HG02571 (cell line): ENCODE data around the gene AKAP1.

Source experiments
- ATAC-seq: cut with Tn5 transposase; IDR thresholded peaks from one replicate; pipeline ENCODE4 v1.9.1; 2021; ENCODE audit warnings: mild to moderate bottlenecking, moderate library complexity; ENCODE audit not compliant: unreplicated experiment

The AKAP1 gene

DNA sequence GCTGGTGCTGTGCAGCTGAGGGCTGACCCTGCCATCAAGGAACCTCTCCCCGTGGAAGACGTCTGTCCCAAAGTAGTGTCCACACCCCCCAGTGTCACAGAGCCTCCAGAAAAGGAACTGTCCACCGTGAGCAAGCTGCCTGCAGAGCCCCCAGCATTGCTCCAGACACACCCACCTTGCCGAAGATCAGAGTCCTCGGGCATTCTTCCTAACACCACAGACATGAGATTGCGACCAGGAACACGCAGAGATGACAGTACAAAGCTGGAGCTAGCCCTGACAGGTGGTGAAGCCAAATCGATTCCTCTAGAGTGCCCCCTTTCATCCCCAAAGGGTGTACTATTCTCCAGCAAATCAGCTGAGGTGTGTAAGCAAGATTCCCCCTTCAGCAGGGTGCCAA lies 20.5 kb downstream of the AKAP1 start:
- ATAC-seq = no peak

DNA sequence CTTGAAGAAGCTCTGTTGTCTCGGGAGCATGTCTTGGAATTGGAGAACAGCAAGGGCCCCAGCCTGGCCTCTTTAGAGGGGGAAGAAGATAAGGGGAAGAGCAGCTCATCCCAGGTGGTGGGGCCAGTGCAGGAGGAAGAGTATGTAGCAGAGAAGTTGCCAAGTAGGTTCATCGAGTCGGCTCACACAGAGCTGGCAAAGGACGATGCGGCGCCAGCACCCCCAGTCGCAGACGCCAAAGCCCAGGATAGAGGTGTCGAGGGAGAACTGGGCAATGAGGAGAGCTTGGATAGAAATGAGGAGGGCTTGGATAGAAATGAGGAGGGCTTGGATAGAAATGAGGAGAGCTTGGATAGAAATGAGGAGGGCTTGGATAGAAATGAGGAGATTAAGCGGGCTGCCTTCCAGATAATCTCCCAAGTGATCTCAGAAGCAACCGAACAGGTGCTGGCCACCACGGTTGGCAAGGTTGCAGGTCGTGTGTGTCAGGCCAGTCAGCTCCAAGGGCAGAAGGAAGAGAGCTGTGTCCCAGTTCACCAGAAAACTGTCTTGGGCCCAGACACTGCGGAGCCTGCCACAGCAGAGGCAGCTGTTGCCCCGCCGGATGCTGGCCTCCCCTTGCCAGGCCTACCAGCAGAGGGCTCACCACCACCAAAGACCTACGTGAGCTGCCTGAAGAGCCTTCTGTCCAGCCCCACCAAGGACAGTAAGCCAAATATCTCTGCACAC lies 21.2 kb downstream of the AKAP1 start:
- no peak for ATAC-seq

DNA sequence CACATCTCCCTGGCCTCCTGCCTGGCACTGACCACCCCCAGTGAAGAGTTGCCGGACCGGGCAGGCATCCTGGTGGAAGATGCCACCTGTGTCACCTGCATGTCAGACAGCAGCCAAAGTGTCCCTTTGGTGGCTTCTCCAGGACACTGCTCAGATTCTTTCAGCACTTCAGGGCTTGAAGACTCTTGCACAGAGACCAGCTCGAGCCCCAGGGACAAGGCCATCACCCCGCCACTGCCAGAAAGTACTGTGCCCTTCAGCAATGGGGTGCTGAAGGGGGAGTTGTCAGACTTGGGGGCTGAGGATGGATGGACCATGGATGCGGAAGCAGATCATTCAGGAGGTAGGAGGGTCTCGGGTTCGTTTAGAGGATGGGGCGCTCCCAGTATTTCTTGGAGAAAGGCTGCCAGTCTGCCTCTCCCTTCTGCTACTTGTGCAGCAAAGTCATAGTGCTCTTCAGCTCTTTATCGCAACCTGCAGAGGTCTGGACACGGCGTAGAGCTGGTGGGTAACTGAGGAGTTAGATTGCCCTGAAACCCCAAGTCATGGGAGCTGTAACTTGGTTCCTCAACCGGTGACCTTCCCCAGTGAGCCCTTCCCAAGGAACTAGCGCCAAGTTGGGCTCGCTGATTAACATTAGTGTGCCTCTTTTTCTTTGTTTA lies 21.9 kb downstream of the AKAP1 start:
- ATAC-seq = no peak

DNA sequence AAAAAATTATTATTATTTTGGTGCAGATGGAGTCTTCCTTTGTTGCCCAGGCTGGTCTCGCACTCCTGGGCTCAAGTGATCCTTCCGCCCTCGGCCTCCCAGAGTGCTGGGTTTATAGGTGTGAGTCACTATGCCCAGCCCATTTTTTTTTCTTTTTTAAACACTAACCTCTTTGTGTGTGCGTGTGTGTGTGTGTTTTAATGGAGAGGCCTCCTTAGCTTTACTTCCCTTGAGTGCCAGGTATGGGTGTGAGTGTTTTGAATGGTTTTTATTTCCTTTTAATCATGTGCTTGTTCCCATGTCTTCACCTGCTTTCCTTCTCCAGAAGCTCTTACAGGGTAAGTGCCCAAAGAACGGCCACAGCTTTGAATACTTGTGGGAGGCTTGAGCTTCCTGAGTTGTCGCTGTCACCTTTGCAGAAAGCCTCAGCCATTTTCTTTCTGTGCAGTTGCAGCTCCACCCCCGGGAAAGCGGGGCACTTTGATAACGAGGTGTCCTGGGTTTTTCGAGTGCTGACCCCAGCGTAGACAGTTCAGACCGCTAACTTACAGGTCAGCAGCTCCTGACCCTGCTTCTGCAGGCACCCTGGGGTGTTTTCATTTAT lies 22.6 kb downstream of the AKAP1 start:
- ATAC-seq = no peak

DNA sequence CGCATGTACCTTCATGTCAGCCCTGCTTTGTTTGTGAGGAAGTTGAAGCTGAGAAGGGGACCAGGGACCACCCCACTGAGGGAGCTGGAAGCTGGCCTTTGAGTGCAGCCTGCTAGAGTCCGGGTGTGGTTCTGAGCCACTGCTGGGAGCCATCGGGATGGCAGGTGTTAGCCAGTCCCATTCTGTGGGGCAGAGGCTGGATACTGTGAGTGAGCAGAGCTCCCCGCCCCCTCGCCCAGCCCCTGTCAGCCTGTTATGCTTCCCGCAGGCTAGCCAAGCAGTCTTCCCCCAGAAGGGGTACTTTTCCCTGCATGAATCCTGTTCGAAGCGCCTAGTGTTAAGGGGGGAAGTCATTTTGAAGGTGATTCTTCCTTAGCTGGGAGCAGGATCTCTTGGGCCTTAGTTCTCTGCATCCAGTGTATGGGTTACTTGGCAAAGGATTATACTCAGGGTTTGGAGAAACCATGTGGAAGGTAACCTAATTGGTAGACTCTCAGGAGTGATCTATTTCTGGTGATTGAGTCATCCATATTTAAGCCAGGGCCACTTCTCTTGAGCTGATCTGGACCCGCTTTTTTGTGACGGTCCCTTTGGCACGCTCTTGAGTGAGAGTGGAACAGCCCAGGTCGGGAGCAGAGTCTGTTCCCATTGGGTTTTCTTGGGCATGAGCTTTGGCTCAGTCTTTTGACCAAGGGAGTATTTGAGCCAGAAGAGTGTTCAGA lies 23.8 kb downstream of the AKAP1 start:
- ATAC-seq = no peak

DNA sequence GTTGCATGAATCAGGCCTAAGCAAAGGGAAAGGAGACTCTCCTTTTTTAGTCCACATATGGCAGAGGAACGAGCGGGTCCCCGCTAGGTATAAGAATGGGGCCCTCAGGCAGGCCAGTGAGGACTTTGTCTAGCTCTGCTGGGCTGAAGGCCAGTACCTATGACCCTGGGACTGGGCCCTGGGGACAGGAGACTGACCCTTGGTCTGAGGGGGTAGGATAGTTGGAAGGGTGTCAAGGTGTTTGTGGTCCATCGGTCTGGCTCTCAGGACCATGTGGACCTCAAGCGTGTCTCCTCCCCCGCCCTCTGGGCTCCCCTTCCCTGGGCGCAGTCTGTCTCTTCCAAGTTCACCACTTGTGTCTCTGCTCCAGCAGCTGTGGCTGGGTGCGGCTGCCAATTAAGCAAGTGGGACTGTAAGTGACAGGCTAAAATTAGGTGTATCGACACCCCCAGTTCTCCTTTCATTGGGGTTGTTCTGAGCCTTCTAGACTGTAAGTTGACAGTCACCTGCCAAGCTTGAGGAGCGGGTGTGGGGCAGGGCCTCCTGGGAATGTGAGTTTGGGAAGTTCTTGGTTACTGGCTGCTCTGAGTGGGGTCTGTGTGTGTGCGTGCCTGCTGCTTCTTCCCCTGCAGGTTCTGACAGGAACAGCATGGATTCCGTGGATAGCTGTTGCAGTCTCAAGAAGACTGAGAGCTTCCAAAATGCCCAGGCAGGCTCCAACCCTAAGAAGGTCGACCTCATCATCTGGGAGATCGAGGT lies 24.5 kb downstream of the AKAP1 start:
- no peak for ATAC-seq

DNA sequence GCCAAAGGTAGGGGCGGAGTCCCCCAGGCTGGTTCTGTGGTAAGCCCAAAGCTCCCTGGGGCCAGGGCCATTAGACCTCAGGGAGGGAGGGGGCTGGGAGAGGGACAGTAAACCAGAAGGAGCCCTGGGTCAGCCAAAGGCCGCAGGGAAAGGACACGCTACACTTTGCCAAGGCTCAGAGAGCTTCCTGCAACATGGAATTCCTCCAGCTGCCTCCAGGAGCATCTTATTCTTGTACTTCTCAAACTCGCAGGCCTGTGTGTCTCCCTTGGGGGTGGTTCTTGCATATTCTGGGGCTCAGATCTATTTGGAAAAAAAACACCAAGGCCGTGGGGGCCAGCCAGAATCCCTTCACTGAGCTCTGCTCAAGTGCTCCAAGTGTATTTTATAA lies 25.1 kb downstream of the AKAP1 start:
- ATAC-seq = no peak

DNA sequence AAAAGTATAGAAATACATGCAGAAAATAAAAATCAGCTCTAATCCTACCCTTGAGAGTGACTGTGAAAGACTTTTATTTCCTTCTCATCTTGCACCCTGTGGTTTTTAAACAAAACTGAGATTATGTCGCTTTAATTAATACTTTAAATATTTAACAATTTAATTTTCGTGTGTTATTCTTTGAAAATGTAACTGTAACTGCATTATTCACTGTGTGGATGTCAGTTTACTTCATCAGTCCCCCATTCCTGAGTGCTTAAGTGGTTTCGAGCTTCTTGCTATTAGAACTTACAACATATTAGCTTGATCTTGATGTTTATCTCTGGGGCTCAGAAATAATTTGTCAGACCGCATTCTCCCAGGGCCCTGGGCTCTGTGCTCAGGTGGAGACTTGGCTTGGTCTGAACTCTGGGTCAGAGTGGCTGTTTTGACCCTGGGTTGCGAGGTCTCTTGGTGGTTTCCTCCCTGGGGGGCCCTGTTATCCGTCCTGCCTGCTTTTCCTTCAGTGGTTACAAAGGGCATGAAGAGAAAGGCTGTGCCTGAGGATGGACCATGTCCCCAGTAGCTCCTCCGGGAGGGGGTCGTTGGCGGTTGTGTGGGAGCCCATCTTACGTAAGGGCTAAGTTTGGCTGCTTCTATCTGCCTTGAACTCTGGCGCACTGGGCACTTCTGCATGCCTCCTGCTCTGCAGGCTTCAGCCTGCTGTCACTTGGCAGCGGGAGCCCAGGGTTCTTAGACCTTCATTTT lies 25.7 kb downstream of the AKAP1 start:
- ATAC-seq = no peak

DNA sequence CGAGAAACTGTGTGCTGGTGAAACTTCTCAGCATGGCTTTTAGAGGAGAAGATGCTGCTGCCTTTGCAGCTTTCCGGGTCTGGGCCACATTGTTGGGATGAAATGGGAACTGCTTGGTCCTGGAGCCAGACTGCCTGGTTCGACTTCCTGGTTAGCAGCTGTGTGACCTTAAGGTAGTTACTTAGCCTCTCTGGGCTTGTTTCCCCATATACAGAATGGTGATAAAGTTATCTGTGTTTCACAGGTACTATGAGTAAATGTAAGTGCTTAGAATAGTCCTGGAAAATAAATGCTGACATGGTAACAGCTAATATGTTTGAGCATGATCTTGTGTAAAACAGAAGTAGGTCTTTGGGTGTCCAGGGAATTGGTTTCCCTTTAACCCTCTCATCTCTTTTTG lies 26.3 kb downstream of the AKAP1 start:
- ATAC-seq = no peak

DNA sequence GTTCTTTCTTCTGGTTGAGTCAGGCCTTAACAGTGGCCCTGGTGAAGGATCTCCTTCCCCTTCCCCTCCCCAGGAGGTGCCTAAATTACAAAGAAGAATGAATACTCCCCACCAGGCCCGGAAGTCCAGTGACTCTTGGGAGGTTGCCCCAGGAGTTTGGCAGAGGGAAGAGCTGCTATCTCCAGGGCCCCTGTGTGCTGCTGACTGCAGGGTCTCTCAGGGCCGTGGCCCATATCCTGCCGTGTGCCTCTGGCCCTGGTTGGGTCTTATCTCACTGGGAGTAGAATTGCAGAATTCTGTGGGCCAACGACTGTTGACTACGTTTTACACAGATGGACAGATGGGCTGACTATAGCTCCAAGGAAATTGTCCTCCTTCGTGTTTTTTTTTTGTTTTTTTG lies 28.0 kb downstream of the AKAP1 start:
- no peak for ATAC-seq

DNA sequence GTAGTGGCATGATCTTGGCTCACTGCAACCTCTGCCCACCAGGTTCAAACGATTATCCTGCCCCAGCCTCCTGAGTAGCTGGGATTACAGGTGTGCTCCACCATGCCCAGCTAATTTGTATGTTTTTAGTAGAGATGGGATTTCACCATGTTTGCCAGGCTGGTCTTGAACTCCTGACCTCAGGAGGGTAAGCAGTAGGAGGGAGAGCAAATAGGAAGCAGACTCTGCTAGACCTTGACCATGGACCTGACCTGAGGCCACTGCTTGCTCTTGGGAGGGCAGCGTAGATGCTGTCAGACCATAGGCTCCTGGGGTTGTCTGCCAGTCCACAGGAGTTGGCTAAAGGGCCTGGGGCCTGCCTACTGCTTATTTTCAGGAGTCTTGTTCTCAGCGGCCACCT lies 28.6 kb downstream of the AKAP1 start:
- no peak for ATAC-seq

DNA sequence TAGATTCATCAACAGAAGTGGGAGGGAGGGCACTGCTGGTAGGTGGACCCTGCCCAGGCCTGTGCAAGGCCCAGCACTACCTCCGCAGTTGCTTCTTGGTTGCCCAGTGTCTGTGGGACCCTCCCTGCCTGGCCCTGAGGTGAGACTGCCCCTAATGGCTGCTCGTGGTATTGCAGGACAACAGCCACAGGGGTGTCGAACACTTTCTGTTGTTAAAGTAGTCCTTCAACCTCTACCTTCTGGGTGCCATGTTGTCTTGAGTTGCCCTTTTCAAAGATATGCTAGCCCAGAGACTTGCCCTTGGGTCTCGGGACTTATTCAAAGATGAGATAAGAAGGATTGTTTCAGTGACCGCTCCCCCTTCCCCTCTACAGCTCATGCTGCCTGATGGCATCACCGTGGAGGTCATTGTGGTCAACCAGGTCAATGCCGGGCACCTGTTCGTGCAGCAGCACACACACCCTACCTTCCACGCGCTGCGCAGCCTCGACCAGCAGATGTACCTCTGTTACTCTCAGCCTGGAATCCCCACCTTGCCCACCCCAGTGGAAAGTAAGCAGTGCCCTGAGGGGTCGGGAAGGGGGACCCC lies 29.1 kb downstream of the AKAP1 start:
- no peak for ATAC-seq

DNA sequence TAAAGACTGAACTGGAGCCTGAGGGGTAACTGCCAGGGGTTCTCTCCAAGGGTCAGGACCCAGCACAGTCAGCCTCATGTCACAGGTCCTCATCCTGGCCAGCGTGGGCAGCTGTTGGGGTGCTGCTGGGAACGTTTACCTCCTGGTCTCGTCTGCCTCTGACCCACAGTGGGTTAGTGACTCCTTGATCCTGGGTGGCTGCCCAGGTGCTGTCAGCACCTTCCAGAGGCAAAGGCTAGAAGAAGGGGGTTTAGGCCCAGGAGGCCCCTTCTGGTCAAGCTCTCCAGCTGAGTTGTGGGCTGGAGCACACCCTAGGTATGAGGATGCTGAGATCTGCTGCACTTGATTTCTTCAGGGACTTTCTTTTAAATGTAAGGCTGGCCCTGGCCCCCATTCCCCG lies 30.3 kb downstream of the AKAP1 start:
- no peak for ATAC-seq

DNA sequence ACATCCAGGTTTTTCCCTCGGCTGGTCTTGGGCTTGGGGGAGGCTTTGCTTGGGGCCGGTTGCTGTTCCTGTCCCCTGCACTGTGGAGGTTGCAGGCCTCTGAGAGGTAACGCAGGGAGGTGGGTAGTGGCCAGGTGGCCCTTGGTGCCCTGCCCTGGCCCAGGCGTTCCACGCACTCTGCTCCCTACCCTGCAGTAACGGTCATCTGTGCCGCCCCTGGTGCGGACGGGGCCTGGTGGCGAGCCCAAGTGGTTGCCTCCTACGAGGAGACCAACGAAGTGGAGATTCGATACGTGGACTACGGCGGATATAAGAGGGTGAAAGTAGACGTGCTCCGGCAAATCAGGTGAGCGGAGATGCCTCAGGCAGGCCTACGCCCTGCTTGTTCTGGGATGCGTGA lies 30.9 kb downstream of the AKAP1 start:
- no peak for ATAC-seq

DNA sequence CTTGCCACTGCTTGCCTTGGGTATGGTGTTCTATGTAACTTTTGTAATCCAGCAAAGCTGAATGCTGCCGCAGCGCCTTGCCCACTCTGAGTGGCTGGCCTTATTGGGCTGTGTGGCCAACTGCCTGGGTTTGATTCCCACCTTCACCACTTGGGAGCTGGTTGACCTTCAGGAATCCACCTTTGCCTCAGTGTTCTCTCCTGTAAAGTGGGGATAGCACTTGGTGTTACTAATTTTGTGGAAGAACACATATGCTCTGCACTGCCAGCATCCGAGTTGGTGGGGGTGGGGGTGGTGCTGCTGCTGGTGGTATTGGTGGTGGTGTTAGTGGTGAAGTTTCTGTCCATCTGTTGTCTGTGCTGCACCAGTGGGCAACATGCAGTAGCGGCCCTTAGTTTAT lies 32.8 kb downstream of the AKAP1 start:
- no peak for ATAC-seq

DNA sequence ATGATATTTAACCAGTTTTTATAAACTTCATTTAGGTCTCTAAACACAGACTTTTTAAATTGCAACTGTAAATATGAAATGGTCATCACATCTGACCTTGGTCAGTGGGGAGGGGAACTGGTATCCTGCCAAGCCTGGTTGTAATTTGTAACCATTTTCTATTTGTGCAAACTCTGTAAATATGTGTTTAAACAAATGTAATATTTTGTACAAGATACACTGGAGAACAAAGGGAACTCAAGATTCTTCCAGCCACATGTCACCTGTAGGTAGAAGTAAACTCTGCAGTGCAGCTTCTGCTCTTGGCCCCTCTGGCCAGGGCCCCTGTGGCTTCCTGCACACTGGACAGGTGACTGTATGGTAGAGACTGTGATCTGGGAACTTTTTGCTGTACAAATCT lies 35.8 kb downstream of the AKAP1 start:
- ATAC-seq = no peak

DNA sequence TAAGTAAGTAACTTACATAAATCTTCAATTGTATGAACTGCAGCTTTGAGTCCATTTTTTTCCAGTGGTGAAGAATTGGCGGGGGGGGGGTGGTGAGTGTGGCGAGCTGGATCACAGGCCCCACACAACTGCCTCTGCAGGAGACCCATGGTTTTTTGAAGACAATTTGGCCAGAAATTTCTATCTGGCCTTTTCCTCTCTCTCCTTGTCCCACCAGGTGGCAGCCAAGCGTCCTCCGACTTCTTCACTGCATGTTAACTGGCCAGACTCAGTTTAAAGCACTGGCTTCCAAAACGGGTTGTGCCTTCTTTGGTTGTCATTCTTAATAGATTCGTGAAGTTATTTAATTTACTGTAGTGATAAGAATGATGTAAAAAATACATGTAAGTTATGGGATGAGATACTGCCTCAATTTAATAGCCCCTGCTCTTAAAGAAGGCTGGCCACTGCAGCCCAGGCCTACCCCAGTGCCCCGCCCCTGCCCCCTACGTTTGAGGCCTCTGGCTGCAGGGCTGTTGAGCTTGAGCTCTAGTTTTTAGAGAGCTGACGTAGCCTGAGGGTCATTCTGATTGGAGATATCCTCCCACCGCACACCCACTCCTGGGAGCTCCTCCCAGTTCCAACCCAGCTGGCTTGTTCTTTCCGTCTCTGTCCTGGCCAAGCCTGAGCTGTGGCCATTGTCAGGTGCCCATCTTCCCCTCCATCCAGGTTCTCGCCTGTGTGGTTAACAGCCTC lies 36.4 kb downstream of the AKAP1 start:
- ATAC-seq = no peak

DNA sequence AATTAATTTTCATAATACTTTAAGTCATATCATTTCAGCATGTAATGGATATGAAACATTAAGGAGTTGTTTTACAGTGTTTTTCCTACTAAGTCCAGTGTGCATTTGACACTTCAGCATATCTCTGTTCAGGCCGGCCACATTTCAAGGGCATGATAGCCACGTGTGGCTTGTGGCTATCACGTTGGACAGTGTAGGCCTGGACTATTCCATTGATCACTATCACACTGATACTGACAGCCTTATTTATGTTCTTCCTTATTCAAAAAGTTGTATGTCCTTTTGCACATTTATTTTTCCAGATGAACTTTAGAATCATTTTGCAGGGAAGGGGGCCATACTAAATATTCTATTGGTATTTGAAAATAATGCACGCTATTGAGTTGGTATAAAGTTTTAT lies 39.0 kb downstream of the AKAP1 start:
- ATAC-seq = no peak

DNA sequence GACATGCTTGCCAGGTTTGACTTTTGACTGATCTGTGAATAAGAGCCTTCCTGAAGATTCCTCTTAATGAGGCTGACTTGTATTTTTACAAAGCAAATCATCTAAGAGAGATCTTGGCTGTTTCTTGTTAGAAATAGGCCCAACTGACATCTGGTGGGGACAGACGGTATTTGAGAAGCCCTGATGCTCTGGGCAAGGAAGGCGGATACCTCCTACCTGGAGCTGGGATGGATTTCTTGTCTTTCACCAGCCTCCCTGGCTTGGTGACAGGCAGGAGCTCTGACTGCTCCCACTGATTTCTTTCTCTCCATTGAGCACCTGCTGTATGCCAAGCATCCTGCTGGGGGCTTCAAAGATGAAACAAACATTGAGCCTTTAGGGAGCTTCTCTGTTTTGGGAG lies 40.4 kb downstream of the AKAP1 start:
- ATAC-seq = no peak
